GM10266 (cell line): Measurements from ENCODE around the gene TLR10.

Source experiments
- DNase-seq: peaks from one replicate; pipeline ENCODE4 v3.0.0; 2012; ENCODE audit errors: extremely low spot score
- TF ChIP-seq, protein P1 (sequence below): IDR thresholded peaks from 2 replicates; pipeline ENCODE4 v1.5.1; 2012; ENCODE audit warnings: mild to moderate bottlenecking, low read depth; ENCODE audit not compliant: control insufficient read depth, insufficient read depth; ENCODE audit errors: missing control alignments

Gene TLR10

DNA sequence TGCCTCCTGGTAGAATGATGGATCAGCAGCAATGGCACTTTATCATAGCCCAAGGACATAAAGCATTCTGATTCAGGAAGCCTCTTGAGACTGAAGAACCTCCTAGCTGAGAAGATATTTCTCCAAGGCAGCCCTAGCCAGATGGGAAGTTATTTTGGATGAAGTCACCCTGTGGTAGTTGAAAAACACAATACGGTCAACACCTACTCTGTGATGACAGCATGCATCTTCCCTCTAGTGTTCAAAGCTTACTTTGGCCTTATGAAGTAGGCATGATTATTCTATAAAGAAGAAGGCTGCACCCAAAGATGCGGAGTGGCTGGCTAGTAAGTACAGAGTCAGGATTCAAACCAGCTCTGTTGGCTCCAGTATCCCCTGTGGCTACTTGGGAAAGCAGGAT, 47.9 kb downstream of the TLR10 start:
- TF ChIP-seq, protein P1, sequence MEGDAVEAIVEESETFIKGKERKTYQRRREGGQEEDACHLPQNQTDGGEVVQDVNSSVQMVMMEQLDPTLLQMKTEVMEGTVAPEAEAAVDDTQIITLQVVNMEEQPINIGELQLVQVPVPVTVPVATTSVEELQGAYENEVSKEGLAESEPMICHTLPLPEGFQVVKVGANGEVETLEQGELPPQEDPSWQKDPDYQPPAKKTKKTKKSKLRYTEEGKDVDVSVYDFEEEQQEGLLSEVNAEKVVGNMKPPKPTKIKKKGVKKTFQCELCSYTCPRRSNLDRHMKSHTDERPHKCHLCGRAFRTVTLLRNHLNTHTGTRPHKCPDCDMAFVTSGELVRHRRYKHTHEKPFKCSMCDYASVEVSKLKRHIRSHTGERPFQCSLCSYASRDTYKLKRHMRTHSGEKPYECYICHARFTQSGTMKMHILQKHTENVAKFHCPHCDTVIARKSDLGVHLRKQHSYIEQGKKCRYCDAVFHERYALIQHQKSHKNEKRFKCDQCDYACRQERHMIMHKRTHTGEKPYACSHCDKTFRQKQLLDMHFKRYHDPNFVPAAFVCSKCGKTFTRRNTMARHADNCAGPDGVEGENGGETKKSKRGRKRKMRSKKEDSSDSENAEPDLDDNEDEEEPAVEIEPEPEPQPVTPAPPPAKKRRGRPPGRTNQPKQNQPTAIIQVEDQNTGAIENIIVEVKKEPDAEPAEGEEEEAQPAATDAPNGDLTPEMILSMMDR: no peak

DNA sequence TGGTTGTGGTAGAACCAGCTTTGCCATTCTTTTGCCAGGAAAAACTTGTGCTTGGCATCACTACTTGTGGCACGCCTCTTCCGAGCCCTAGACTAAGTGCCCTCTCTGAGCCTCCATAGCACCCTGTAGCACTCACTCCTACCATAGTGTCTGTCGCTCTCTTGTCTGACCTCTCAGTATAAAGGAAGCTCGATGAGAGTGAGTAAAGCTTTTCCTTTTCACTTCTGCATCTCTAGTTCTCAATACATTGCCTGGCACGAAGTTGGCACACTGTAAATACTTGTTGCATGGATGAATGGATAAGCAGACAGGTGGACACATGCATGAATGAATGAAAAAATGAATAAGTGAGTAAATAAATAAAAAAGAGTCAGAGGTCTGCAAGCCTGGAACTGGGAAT, 48.3 kb downstream of the TLR10 start:
- TF ChIP-seq, protein P1: no peak
- DNase-seq: no peak

More for the DNA sequence above, 47.9 kb downstream of the TLR10 start:
- no peak for DNase-seq

DNA sequence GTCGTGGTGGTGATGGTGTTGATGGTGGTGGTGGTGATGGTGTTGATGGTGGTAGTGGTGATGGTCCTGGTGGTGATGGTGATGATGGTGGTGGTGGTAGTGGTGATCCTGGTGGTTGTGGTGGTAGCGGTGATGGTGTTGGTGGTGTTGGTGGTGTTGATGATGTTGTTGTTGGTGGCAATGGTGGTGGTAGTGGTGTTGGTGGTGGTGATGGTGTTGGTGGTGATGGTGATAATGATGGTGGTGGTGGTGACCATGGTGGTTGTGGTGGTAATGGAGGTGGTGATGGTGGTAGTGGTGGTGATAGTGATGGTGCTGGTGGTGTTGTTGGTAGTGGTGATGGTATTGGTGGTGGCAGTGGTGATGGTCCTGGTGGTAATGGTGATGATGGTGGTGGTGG, 49.1 kb downstream of the TLR10 start:
- no peak for DNase-seq
- TF ChIP-seq, protein P1: no peak

DNA sequence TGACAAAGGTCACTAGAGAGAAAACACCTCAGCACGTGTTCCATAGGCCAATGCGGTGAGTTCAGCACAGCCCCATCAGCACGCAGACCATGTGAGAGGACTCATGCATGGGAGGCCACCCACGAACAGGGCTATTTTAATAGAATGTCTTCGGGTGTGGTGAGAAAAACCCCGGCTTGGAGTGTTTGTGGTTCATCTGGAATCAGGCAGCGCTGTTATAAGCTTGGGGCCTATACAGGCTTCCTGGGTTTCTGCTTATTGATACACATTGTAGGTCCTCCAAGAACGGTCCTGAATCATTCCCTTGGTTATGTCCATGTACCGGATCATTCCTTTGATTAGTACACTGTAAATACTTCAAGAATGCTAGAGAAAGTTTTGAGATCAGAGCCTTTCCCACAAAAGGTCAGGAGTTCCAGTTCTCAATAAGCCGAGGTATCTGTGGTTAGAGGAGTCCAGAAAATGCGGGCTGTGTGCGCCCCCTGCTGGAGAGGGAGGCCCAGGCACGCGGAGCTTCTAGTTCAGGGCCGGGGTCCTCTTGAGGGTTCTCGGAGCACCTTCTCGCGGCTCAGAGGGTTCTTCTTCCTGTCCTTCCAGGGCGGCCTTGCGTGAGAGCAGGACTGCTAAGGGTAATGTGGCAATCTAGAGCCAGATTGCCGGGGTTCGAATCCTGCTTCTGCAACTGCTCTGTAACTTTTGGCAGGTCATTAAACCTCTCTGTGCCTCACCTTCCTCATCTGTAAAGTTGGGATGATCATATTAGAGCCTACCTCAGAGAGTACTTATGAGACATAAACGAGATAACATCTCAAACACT, 51.8 kb downstream of the TLR10 start:
- DNase-seq: peak; percentile 68
- TF ChIP-seq, protein P1: peak; percentile 87

DNA sequence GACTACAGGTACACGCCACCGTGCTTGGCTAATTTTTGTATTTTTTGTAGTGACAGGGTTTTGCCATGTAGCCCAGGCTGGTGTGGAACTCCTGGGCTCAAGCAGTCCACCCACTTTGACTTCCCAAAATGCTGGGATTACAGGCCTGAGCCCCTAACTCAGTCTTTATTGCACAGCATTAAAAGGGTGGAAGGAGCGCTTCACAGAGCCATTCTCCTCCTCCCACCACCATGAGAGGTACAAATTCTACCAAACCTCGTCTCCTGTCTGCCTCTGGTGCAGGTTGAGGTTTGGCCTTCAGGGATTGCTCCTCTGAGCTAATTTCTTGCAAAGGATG, 52.3 kb downstream of the TLR10 start:
- no peak for DNase-seq
- TF ChIP-seq, protein P1: no peak

DNA sequence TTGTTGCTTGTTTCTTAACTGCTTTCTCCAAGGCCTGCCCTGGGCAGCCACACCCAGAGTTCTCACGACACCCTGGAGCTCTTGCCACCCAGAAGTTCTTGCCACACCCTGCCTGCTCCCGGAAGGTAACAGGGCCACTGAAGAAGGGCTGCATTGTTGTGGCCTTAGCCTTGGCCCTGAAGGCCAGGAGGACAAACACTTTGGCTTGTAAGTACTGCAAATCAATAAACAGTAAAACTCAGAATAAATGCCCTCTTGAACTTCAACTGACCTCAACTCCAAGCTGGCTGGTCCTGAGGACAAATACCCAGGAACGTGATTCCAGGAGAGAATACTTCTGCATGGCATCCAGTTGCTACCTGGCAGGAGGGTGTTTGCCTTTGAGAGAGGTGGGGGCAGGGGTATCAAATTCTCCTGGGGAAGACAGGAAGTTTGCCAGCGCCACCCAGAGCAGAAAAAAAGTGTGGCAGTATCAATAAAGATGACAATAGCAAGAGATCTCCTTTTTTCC, 54.1 kb downstream of the TLR10 start:
- no peak for DNase-seq
- TF ChIP-seq, protein P1: no peak

DNA sequence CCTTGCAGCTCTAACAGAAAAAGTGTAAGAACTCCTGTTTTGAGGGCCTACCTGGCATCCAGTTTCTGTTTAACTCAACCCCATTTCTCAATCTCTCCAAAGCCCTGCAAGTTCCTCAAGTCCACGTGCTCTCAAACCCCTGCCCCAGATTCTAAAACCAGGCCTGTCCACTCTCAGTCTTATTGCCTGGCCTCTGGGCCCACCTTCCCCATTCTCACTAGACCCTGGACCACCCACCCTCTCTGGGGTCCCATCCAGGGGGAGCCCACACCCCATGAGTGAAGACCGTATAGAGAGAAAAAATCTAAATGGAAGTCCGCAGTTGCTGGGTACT, 58.3 kb downstream of the TLR10 start:
- TF ChIP-seq, protein P1: no peak
- DNase-seq: no peak
